Activated CD4-positive, alpha-beta memory T cell treated with anti-CD3 and anti-CD28 coated beads for 36 hours (primary cell): ENCODE measurements around the gene IL37. TPM values are rescaled to one million over a fixed set of nuclear protein-coding genes. Genes with fewer than 3 reads are reported as not detected.
"Not testable (repeated sequence)": the region's sequence is repeated elsewhere in the genome, so short reads cannot be mapped to it uniquely, and the experiment has no call there.

Experiments used
- CTCF ChIA-PET: fragments of 350-600 bp; sonication (Branson Sonifier 250); formaldehyde crosslinking; loops from one replicate; lab custom pipeline; 2021; ENCODE audit warnings: antibody characterized with exemption, inconsistent platforms; lab: Charles Lee
- POLR2A ChIA-PET: fragments of 350-600 bp; sonication (Branson Sonifier 250); formaldehyde crosslinking; loops from one replicate; lab custom pipeline; 2021; ENCODE audit warnings: antibody characterized with exemption; lab: Charles Lee
- DNase-seq: peaks from one replicate; pipeline ENCODE4 v3.0.0-alpha.2; 2020
- H3K27ac Mint-ChIP-seq: one replicate; pipeline ENCODE4 v1.8.0; 2021; ENCODE audit warnings: mixed read lengths
- H3K27me3 Mint-ChIP-seq: one replicate; pipeline ENCODE4 v1.8.0; 2021; ENCODE audit warnings: mixed read lengths
- H3K36me3 Mint-ChIP-seq: one replicate; pipeline ENCODE4 v1.8.0; 2021; ENCODE audit warnings: mixed read lengths
- H3K4me1 Mint-ChIP-seq: one replicate; pipeline ENCODE4 v1.8.0; 2021; ENCODE audit warnings: low read depth, mixed read lengths
- H3K4me3 Mint-ChIP-seq: one replicate; pipeline ENCODE4 v1.8.0; 2021; ENCODE audit warnings: mild to moderate bottlenecking, mixed read lengths
- H3K9me3 Mint-ChIP-seq: one replicate; pipeline ENCODE4 v1.8.0; 2021; ENCODE audit warnings: mixed read lengths
- intact Hi-C: fragments of 100-400 bp; cut with micrococcal nuclease; formaldehyde crosslinking; loops from one replicate; pipeline ENCODE4 v1.15.1; 2023
- total RNA-seq, 2 experiments: library from RNA; stranded (reverse); gene quantifications; one replicate each; pipeline ENCODE4 v1.2.3, GENCODE V29; 2021

Gene IL37
- total RNA-seq, 2 experiments from 2014 or later = not detected

GRCh38 chr2:112893752-112894151 lies 17.2 kb upstream of the IL37 start:
- Mint-ChIP-seq H3K4me1 (no peaks in the 10 kb centered on the region), H3K4me3 (no peak overlapping the region), H3K9me3 (no peaks in the 10 kb centered on the region), H3K27me3 (peaks cover 9% of the 10 kb centered on the region), H3K27ac (no peak overlapping the region), H3K36me3 (no peaks in the 10 kb centered on the region)
- POLR2A ChIA-PET = no interaction called here
- no peak for DNase-seq
- intact Hi-C loops = no loop called here
- CTCF ChIA-PET = interaction anchor here (1.3 to 3.3 kb wide), 3 partner anchors 9 to 144 kb away, joined by 6 to 13 read pairs (median 11); no protein-coding TSS in a partner anchor

DNA sequence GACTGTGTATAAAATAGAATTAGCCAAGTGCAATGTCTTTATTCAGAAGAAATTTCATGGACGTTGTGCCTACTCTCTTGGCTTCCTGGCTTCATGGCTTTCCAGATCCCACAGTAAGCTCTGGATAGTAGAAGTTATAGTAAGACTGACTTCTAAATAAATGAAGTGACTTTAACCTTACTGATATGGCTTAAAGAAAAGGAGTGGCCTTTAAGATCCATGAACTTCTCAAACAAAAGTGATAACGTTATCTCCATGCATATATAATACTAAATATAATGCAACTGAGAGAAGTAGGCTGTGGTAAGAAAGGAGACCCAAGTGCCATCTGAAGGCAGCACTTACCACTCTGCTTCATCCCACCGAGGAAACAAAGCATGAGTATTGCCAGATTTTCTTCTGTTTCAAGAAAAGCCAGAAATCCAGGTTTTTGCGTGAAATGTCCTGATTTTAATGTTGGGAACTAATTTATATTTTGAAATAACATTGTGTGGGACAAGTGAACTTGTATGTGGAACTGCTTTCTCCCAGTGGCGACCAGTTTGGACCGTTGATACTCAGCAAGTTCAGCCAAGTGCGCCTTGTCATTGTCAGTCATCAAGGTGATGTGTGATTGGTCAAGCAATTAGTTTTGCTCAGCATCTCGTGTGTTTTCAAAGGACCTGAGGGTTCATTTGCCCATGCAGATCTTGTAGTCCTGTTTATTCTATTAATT lies 13.9 kb upstream of the IL37 start:
- no peak for DNase-seq
- CTCF ChIA-PET = no interaction called here
- H3K9me3 Mint-ChIP-seq = no peaks in the 10 kb centered on the region
- no peaks in the 10 kb centered on the region for H3K4me1 Mint-ChIP-seq
- no peaks in the 10 kb centered on the region for H3K36me3 Mint-ChIP-seq
- peaks cover 16% of the 10 kb centered on the region for H3K27me3 Mint-ChIP-seq
- no peak overlapping the region for H3K27ac Mint-ChIP-seq
- POLR2A ChIA-PET = interaction anchor here (0.6 kb wide), 1 partner anchor 142 kb away, joined by 3 read pairs; no protein-coding TSS in a partner anchor
- intact Hi-C loops = no loop called here
- no peak overlapping the region for H3K4me3 Mint-ChIP-seq

GRCh38 chr2:112897624-112897978 lies 13.4 kb upstream of the IL37 start:
- intact Hi-C loops = no loop called here
- ChIA-PET POLR2A (interaction anchor here (0.6 kb wide), 1 partner anchor 143 kb away, joined by 3 read pairs; no protein-coding TSS in a partner anchor), CTCF (no interaction called here)

GRCh38 chr2:112901431-112902065 lies 9.4 kb upstream of the IL37 start:
- POLR2A ChIA-PET, H3K27ac Mint-ChIP-seq, H3K36me3 Mint-ChIP-seq, H3K4me3 Mint-ChIP-seq, H3K4me1 Mint-ChIP-seq, DNase-seq, intact Hi-C loops, H3K9me3 Mint-ChIP-seq: not testable (repeated sequence)
- CTCF ChIA-PET = interaction anchor here (0.6 to 4.1 kb wide), 3 partner anchors 16 to 152 kb away, joined by 3 to 23 read pairs (median 14); no protein-coding TSS in a partner anchor
- H3K27me3 Mint-ChIP-seq = peaks cover 16% of the 10 kb centered on the region

More at GRCh38 chr2:112897624-112897978, 13.4 kb upstream of the IL37 start:
- Mint-ChIP-seq H3K4me1 (no peaks in the 10 kb centered on the region), H3K4me3 (no peak overlapping the region), H3K27ac (no peak overlapping the region), H3K36me3 (no peaks in the 10 kb centered on the region), H3K9me3 (no peaks in the 10 kb centered on the region), H3K27me3 (peaks cover 16% of the 10 kb centered on the region)
- no peak for DNase-seq

DNA sequence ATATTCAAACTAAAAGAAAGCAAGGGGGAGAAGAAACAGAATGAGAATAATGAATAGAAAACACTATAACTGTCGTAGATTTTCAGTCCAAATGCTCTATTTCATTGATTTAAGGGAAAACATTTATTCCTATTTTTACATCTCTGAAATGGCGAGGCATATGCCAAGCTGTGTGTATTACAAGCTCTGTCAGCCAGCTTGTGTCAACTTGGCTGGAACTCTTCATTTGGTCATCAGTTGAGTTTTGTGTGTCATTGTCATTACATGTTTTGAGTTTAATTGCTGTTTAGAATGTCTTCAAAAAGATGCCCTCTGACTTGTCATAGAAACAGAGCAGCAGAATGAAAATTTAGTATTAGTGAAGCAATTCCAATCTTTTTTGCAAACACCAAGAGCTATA lies 8.1 kb upstream of the IL37 start:
- CTCF ChIA-PET = interaction anchor here (3.4 to 4.1 kb wide), 2 partner anchors 17 to 153 kb away, joined by 14 to 23 read pairs; no protein-coding TSS in a partner anchor
- H3K9me3 Mint-ChIP-seq = no peaks in the 10 kb centered on the region

DNA sequence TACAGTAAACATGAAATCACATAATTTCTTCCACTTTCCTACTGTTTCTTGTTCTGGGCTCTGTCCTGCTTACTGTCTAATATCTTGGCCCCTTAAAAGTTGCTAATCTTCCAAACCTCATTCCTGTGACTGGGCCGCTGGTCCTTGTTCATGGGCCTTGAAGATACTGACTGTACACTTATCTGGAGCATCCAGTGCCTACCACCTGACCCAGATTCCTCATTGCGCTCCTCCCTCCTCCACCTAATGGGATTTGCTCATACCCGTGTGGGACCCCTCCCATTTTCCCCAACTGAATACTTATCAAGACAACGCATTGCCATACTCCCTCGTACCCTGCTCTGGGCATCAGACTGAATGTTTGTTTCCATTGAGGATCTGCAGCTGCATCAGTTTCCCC lies 6.1 kb upstream of the IL37 start:
- POLR2A ChIA-PET = no interaction called here
- DNase-seq = no peak
- Mint-ChIP-seq H3K27ac (no peak overlapping the region), H3K4me3 (no peak overlapping the region), H3K27me3 (peaks cover 3% of the 10 kb centered on the region), H3K4me1 (no peaks in the 10 kb centered on the region), H3K9me3 (no peaks in the 10 kb centered on the region), H3K36me3 (no peaks in the 10 kb centered on the region)
- intact Hi-C loops = no loop called here
- CTCF ChIA-PET = interaction anchor here (1.3 to 4.1 kb wide), 4 partner anchors 19 to 155 kb away, joined by 3 to 23 read pairs (median 11); no protein-coding TSS in a partner anchor

More for the DNA sequence above, 8.1 kb upstream of the IL37 start:
- H3K27me3 Mint-ChIP-seq = peaks cover 12% of the 10 kb centered on the region
- H3K27ac Mint-ChIP-seq = no peak overlapping the region
- H3K4me1 Mint-ChIP-seq = no peaks in the 10 kb centered on the region
- no peaks in the 10 kb centered on the region for H3K36me3 Mint-ChIP-seq
- H3K4me3 Mint-ChIP-seq = no peak overlapping the region
- POLR2A ChIA-PET = no interaction called here
- no peak for DNase-seq
- intact Hi-C loops = no loop called here

- intact Hi-C loops = no loop called here
- Mint-ChIP-seq H3K27me3 (no peaks in the 10 kb centered on the region), H3K27ac (no peak overlapping the region), H3K36me3 (no peaks in the 10 kb centered on the region), H3K9me3 (no peaks in the 10 kb centered on the region), H3K4me3 (no peak overlapping the region), H3K4me1 (no peaks in the 10 kb centered on the region)
- ChIA-PET POLR2A (no interaction called here), CTCF (interaction anchor here (0.5 to 1.3 kb wide), 3 partner anchors 21 to 158 kb away, joined by 3 read pairs; no protein-coding TSS in a partner anchor)
- no peak for DNase-seq
These were observed 4.7 kb upstream of the IL37 start for GRCh38 chr2:112906276-112906675.

- no peaks in the 10 kb centered on the region for H3K4me1 Mint-ChIP-seq
- H3K9me3 Mint-ChIP-seq = no peaks in the 10 kb centered on the region
- H3K36me3 Mint-ChIP-seq = no peaks in the 10 kb centered on the region
- H3K4me3 Mint-ChIP-seq = no peak overlapping the region
- H3K27me3 Mint-ChIP-seq = no peaks in the 10 kb centered on the region
- ChIA-PET CTCF (interaction anchor here (0.9 to 1.2 kb wide), 2 partner anchors 22 to 34 kb away, joined by 3 read pairs; no protein-coding TSS in a partner anchor), POLR2A (no interaction called here)
- intact Hi-C loops = no loop called here
- H3K27ac Mint-ChIP-seq = no peak overlapping the region
- no peak for DNase-seq
These were observed 3.7 kb upstream of the IL37 start for GRCh38 chr2:112907001-112907949.

DNA sequence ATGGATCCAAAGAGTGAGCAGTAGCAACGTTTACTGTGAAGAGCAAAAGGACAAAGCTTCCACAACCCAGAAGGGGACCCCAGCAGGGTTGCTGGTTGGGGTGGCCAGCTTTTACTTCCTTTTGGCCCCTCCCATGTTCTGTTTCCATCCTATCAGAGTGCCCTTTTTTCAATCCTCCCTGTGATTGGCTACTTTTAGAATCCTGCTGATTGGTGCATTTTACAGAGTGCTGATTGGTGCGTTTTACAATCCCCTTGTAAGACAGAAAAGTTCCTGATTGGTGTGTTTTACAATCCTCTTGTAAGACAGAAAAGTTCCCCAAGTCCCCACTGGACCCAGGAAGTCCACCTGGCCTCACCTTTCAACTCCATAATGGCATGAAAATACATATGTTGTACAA lies 2.4 kb upstream of the IL37 start:
- H3K27ac Mint-ChIP-seq, intact Hi-C loops, H3K4me1 Mint-ChIP-seq, CTCF ChIA-PET, POLR2A ChIA-PET, DNase-seq, H3K27me3 Mint-ChIP-seq, H3K9me3 Mint-ChIP-seq, H3K36me3 Mint-ChIP-seq, H3K4me3 Mint-ChIP-seq: not testable (repeated sequence)

DNA sequence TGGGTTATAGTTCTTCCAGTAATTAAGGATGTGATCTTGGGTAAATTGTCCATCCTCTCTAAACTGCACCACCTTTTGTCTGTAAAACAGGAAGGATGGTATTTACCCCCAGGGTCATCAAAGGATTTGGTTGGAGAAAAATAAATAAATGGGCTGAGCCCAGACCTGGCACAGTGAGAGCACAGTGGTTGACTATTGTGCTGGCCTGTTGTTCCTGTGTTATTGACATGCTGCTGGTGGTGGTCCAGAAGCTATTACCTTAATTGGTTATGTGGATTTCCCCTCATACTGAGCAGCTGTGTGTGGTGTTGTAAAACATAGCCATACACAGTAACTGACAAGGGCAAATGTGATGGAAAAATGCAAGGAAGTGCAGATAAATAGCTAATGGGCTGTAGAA lies 746 bp upstream of the IL37 start:
- ChIA-PET CTCF (interaction anchor here (1.3 kb wide), 1 partner anchor 25 kb away, joined by 7 read pairs; no protein-coding TSS in a partner anchor), POLR2A (no interaction called here)
- Mint-ChIP-seq H3K4me1 (peaks cover 5% of the 10 kb centered on the region), H3K9me3 (no peaks in the 10 kb centered on the region), H3K27me3 (no peaks in the 10 kb centered on the region), H3K27ac (no peak overlapping the region), H3K4me3 (no peak overlapping the region), H3K36me3 (no peaks in the 10 kb centered on the region)
- intact Hi-C loops = no loop called here
- no peak for DNase-seq

DNA sequence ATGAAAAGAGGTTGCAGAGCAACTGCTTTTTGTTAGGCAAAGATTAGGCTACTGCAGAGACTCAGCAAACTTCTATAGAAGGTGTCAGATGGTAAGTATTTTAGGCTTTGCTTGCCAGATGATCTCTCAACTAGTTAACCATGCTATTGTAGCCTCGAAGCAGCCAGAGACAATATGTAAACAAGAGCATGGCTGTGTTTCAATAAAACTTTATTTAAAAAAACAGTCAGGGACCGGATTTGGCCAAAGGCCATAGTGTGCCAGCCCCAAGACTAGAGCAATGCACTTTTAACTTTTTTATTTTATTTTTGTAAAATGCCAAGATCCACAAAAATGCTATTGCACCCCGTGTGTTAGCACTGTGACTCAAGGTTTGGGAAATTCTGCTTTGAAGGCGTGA lies 1.4 kb downstream of the IL37 start:
- POLR2A ChIA-PET = no interaction called here
- H3K27ac Mint-ChIP-seq = no peak overlapping the region

More for the DNA sequence above, 1.4 kb downstream of the IL37 start:
- no peaks in the 10 kb centered on the region for H3K36me3 Mint-ChIP-seq
- intact Hi-C loops = no loop called here
- CTCF ChIA-PET = no interaction called here
- no peaks in the 10 kb centered on the region for H3K27me3 Mint-ChIP-seq
- no peak for DNase-seq
- H3K4me1 Mint-ChIP-seq = peaks cover 26% of the 10 kb centered on the region
- no peak overlapping the region for H3K4me3 Mint-ChIP-seq
- H3K9me3 Mint-ChIP-seq = no peaks in the 10 kb centered on the region
